ENCODE results near the gene PIK3R1.

GRCh38 chr5:68272289-68272688, 56.7 kb downstream of the PIK3R1 start:
- TF ChIP-seq, protein P1, sequence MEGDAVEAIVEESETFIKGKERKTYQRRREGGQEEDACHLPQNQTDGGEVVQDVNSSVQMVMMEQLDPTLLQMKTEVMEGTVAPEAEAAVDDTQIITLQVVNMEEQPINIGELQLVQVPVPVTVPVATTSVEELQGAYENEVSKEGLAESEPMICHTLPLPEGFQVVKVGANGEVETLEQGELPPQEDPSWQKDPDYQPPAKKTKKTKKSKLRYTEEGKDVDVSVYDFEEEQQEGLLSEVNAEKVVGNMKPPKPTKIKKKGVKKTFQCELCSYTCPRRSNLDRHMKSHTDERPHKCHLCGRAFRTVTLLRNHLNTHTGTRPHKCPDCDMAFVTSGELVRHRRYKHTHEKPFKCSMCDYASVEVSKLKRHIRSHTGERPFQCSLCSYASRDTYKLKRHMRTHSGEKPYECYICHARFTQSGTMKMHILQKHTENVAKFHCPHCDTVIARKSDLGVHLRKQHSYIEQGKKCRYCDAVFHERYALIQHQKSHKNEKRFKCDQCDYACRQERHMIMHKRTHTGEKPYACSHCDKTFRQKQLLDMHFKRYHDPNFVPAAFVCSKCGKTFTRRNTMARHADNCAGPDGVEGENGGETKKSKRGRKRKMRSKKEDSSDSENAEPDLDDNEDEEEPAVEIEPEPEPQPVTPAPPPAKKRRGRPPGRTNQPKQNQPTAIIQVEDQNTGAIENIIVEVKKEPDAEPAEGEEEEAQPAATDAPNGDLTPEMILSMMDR (optimal IDR thresholded peaks at IDR 0.05 in 1 of 3, IDR thresholded peaks at IDR 0.05 in 1 of 3, conservative IDR thresholded peaks at IDR 0.05 in 1 of 3; ENCODE audit: extremely low read depth in 1 of 3, insufficient read depth in 2 of 3, low read length in 3 of 3), result peak in 1 of 3 experiments; percentile 30
- no peak for TF ChIP-seq EZH2 (IDR thresholded peaks at IDR 0.05; ENCODE audit: low read length)

Data from keratinocyte (primary cell).